ENCODE data around the gene PLEKHM3.

GRCh38 chr2:208006833-208007232 lies 18.5 kb downstream of the PLEKHM3 start:
- TF ChIP-seq CTCF (IDR thresholded peaks at IDR 0.05 in 4 of 5, conservative IDR thresholded peaks at IDR 0.05 in 1 of 5): no peak
- no peak for TF ChIP-seq POLR2A (IDR thresholded peaks at IDR 0.05)

Data from gastrocnemius medialis (tissue), 4 donors.